CD8-positive, alpha-beta memory T cell (primary cell): Measurements from ENCODE around the gene NAT9. TPM values are rescaled to one million over a fixed set of nuclear protein-coding genes. Genes with fewer than 3 reads are reported as not detected.

Source experiments
- CTCF ChIA-PET: fragments of 350-600 bp; sonication (Branson Sonifier 250); formaldehyde crosslinking; loops from one replicate; lab custom pipeline; 2021; ENCODE audit warnings: antibody characterized with exemption; lab: Charles Lee
- POLR2A ChIA-PET: fragments of 350-600 bp; sonication (Branson Sonifier 250); formaldehyde crosslinking; loops from one replicate; lab custom pipeline; 2021; ENCODE audit warnings: antibody characterized with exemption; lab: Charles Lee
- DNase-seq, 5 donors: peaks; one replicate each; pipeline versions ENCODE4 v3.0.0 to v3.0.0-alpha.2; 2020 to 2022; ENCODE audit warnings: mixed read lengths in 1 of 5
- H3K27ac ChIP-seq: one replicate; pipeline ENCODE4 v1.7.0; 2013; ENCODE audit warnings: low read depth, mild to moderate bottlenecking, low read length, moderate library complexity
- H3K27me3 ChIP-seq: 2 replicates; pipeline ENCODE4 v1.7.0; 2013; ENCODE audit warnings: low read length, mild to moderate bottlenecking; ENCODE audit not compliant: insufficient read depth, poor library complexity, severe bottlenecking
- H3K36me3 ChIP-seq: 2 replicates; pipeline ENCODE4 v1.7.0; 2013; ENCODE audit warnings: mild to moderate bottlenecking, low read length, moderate library complexity; ENCODE audit not compliant: insufficient read depth
- H3K4me1 ChIP-seq: 2 replicates; pipeline ENCODE4 v1.7.0; 2013; ENCODE audit warnings: mild to moderate bottlenecking, low read length, moderate library complexity; ENCODE audit not compliant: insufficient read depth
- H3K4me3 ChIP-seq: 2 replicates; pipeline ENCODE4 v1.7.0; 2013; ENCODE audit warnings: mild to moderate bottlenecking, low read length
- H3K9me3 ChIP-seq: 2 replicates; pipeline ENCODE4 v1.7.0; 2013; ENCODE audit warnings: mild to moderate bottlenecking, low read length
- H3K27ac Mint-ChIP-seq, 8 donors: one replicate each; pipeline ENCODE4 v1.8.0; 2020 to 2021; ENCODE audit warnings: mixed read lengths in 8 of 8, mild to moderate bottlenecking in 6 of 8, inconsistent platforms in 3 of 8, moderate library complexity in 3 of 8
- H3K27me3 Mint-ChIP-seq, 2 donors: one replicate each; pipeline ENCODE4 v1.8.0; 2020 to 2021; ENCODE audit warnings: mixed read lengths in 2 of 2, mild to moderate bottlenecking in 1 of 2, moderate library complexity in 1 of 2
- H3K36me3 Mint-ChIP-seq, 3 donors: one replicate each; pipeline ENCODE4 v1.8.0; 2020 to 2021; ENCODE audit warnings: mixed read lengths in 3 of 3, inconsistent platforms in 1 of 3, mild to moderate bottlenecking in 1 of 3
- H3K4me1 Mint-ChIP-seq, 3 donors: one replicate each; pipeline ENCODE4 v1.8.0; 2020 to 2021; ENCODE audit warnings: mixed read lengths in 3 of 3, inconsistent platforms in 1 of 3, mild to moderate bottlenecking in 1 of 3
- H3K4me3 Mint-ChIP-seq, 7 donors: one replicate each; pipeline ENCODE4 v1.8.0; 2020 to 2021; ENCODE audit warnings: mixed read lengths in 7 of 7, mild to moderate bottlenecking in 6 of 7, moderate library complexity in 4 of 7, inconsistent platforms in 2 of 7
- H3K9me3 Mint-ChIP-seq, 5 donors: one replicate each; pipeline ENCODE4 v1.8.0; 2020 to 2022; ENCODE audit warnings: mixed read lengths in 5 of 5, mild to moderate bottlenecking in 3 of 5, moderate library complexity in 2 of 5, inconsistent platforms in 1 of 5
- polyA plus RNA-seq: library from polyadenylated mRNA; unstranded; fragments of 300-500 nt; fragmentation: Illumina TruSeq; gene quantifications from one replicate; pipeline ENCODE4 v1.2.3, GENCODE V29; 2021
- total RNA-seq, 2 experiments: library from RNA; stranded (reverse); gene quantifications; one replicate each; pipeline ENCODE4 v1.2.3, GENCODE V29; 2021

NAT9 gene
- total and polyA plus RNA-seq, 3 experiments from 2014 or later: 17.1 to 44.5 (median 42.7) TPM

GRCh38 chr17:74722782-74723181 lies 53.4 kb downstream of the NAT9 start:
- Histone ChIP-seq H3K27me3 (no peaks in the 10 kb centered on the region), H3K9me3 (no peaks in the 10 kb centered on the region), H3K4me1 (no peaks in the 10 kb centered on the region), H3K27ac (no peak overlapping the region), H3K36me3 (no peaks in the 10 kb centered on the region), H3K4me3 (no peak overlapping the region)
- ChIA-PET POLR2A (no interaction called here), CTCF (no interaction called here)
- Mint-ChIP-seq H3K4me1 (no peaks in the 10 kb centered on the region), H3K36me3 (peaks cover 0 to 1% (median 0%) of the 10 kb centered on the region in 3 donors), H3K4me3 (no peak overlapping the region), H3K9me3 (no peaks in the 10 kb centered on the region), H3K27ac (no peak overlapping the region), H3K27me3 (peaks cover 0 to 7% of the 10 kb centered on the region in 2 donors)
- DNase-seq: no peak

Other genes with a start within 250 kb of the NAT9 start
- under 1 TPM in 1 of 2 experiments, not detected in 1; 0.11 TPM for gene CD300LB, start 244.9 kb downstream of the NAT9 start, total RNA-seq
- not detected for gene CD300LB, start 244.9 kb downstream of the NAT9 start, polyA plus RNA-seq
- under 1 TPM in 1 of 2 experiments, not detected in 1; 0.20 TPM for gene CD300C, start 230.2 kb downstream of the NAT9 start, total RNA-seq
- not detected for gene CD300C, start 230.2 kb downstream of the NAT9 start, polyA plus RNA-seq
- not detected for gene CD300H, start 208.8 kb downstream of the NAT9 start, total RNA-seq
- gene CD300H, start 208.8 kb downstream of the NAT9 start, polyA plus RNA-seq: not detected
- gene CD300LD, start 184.1 kb downstream of the NAT9 start, total RNA-seq: not detected
- gene CD300LD, start 184.1 kb downstream of the NAT9 start, polyA plus RNA-seq: not detected
- not detected for gene CD300E, start 152.6 kb downstream of the NAT9 start, total RNA-seq
- not detected for gene CD300E, start 152.6 kb downstream of the NAT9 start, polyA plus RNA-seq
- gene CD300LF, start 63.4 kb downstream of the NAT9 start, total RNA-seq: not detected
- gene CD300LF, start 63.4 kb downstream of the NAT9 start, polyA plus RNA-seq: not detected
- 1 to 10 TPM; 5.8 to 6.0 TPM for gene RAB37, start 39.1 kb downstream of the NAT9 start, total RNA-seq
- 125 TPM for gene RAB37, start 39.1 kb downstream of the NAT9 start, polyA plus RNA-seq
- 100 to 1,000 TPM; 131 to 133 TPM for gene NHERF1, start 27.7 kb downstream of the NAT9 start, total RNA-seq
- gene NHERF1, start 27.7 kb downstream of the NAT9 start, polyA plus RNA-seq: 674 TPM
- not detected for gene GRIN2C, start 83.5 kb upstream of the NAT9 start, total RNA-seq
- not detected for gene GRIN2C, start 83.5 kb upstream of the NAT9 start, polyA plus RNA-seq
- 10 to 100 TPM; 32.9 to 33.3 TPM for gene FDXR, start 96.6 kb upstream of the NAT9 start, total RNA-seq
- 6.4 TPM for gene FDXR, start 96.6 kb upstream of the NAT9 start, polyA plus RNA-seq
- gene FADS6, start 117.3 kb upstream of the NAT9 start, total RNA-seq: not detected
- not detected for gene FADS6, start 117.3 kb upstream of the NAT9 start, polyA plus RNA-seq
- gene USH1G, start 146.9 kb upstream of the NAT9 start, total RNA-seq: not detected
- not detected for gene USH1G, start 146.9 kb upstream of the NAT9 start, polyA plus RNA-seq
- gene OTOP2, start 147.9 kb upstream of the NAT9 start, total RNA-seq: not detected
- gene OTOP2, start 147.9 kb upstream of the NAT9 start, polyA plus RNA-seq: not detected
- not detected for gene OTOP3, start 159.6 kb upstream of the NAT9 start, total RNA-seq
- gene OTOP3, start 159.6 kb upstream of the NAT9 start, polyA plus RNA-seq: not detected
- gene HID1, start 196.4 kb upstream of the NAT9 start, total RNA-seq: 1 to 10 TPM in 1 of 2 experiments, under 1 TPM in 1; 0.91 to 2.3 TPM
- 5.2 TPM for gene HID1, start 196.4 kb upstream of the NAT9 start, polyA plus RNA-seq
- gene CDR2L, start 211.3 kb upstream of the NAT9 start, total RNA-seq: 1 to 10 TPM; 1.5 to 1.7 TPM
- 0.06 TPM for gene CDR2L, start 211.3 kb upstream of the NAT9 start, polyA plus RNA-seq
- 10 to 100 TPM; 65.5 to 68.8 TPM for gene MRPL58, start 236.3 kb upstream of the NAT9 start, total RNA-seq
- gene MRPL58, start 236.3 kb upstream of the NAT9 start, polyA plus RNA-seq: 48.0 TPM